Measurements from ENCODE around the gene S100A1. TPM values are rescaled to one million over a fixed set of nuclear protein-coding genes. Genes with fewer than 3 reads are reported as not detected.

S100A1 gene
- total RNA-seq, 1 donor from 2014 or later: not detected

GRCh38 chr1:153631047-153632022 lies 3.1 kb downstream of the S100A1 start:
- no peaks in the 10 kb centered on the region for H3K27me3 ChIP-seq
- peaks cover 19% of the 10 kb centered on the region for H3K4me1 ChIP-seq
- no peak overlapping the region for H3K27ac ChIP-seq
- H3F3A ChIP-seq (ENCODE audit: low read depth): peaks cover 9% of the 10 kb centered on the region
- H3K4me2 ChIP-seq: no peak overlapping the region
- H3K4me3 ChIP-seq: no peak overlapping the region
- TF ChIP-seq EZH2 (IDR thresholded peaks at IDR 0.05) (no peak), CTCF (IDR thresholded peaks at IDR 0.05) (no peak)
- peaks cover 28% of the 10 kb centered on the region for H3K79me2 ChIP-seq (ENCODE audit: low read depth)
- DNase-seq (ENCODE audit: low spot score): no peak
- peaks cover 4% of the 10 kb centered on the region for H3K36me3 ChIP-seq
- Mint-ChIP-seq H3K4me1 (peaks cover 39% of the 10 kb centered on the region), H3K4me3 (no peak overlapping the region), H3K36me3 (peaks cover 7% of the 10 kb centered on the region), H3K9me3 (no peaks in the 10 kb centered on the region), H3K27me3 (ENCODE audit: insufficient read depth, low read depth) (peaks cover 9% of the 10 kb centered on the region), H3K27ac (peak overlapping the region; percentile 35)
- no peak overlapping the region for H2AFZ ChIP-seq (replicated peaks)
- H3K9me3 ChIP-seq (ENCODE audit: low read depth): no peaks in the 10 kb centered on the region
- H4K20me1 ChIP-seq (ENCODE audit: low read depth): peaks cover 20% of the 10 kb centered on the region
- H3K9ac ChIP-seq: no peak overlapping the region

GRCh38 chr1:153633161-153633753 lies 5.0 kb downstream of the S100A1 start:
- H3K9ac ChIP-seq: no peak overlapping the region
- H3F3A ChIP-seq (ENCODE audit: low read depth): peaks cover 16% of the 10 kb centered on the region
- H4K20me1 ChIP-seq (ENCODE audit: low read depth): peaks cover 27% of the 10 kb centered on the region
- peak overlapping the region; percentile 68 for H3K4me3 ChIP-seq
- H3K4me1 ChIP-seq: peaks cover 14% of the 10 kb centered on the region
- H3K4me1 Mint-ChIP-seq: peaks cover 26% of the 10 kb centered on the region
- peaks cover 22% of the 10 kb centered on the region for H3K36me3 ChIP-seq
- peak overlapping the region; percentile 41 for H3K4me2 ChIP-seq
- no peaks in the 10 kb centered on the region for H3K9me3 Mint-ChIP-seq
- H3K27ac Mint-ChIP-seq: no peak overlapping the region
- TF ChIP-seq EZH2 (IDR thresholded peaks at IDR 0.05): no peak
- TF ChIP-seq EZH2phosphoT487 (IDR thresholded peaks at IDR 0.05): no peak
- no peak for TF ChIP-seq CTCF (IDR thresholded peaks at IDR 0.05)
- peaks cover 43% of the 10 kb centered on the region for H3K79me2 ChIP-seq (ENCODE audit: low read depth)
- no peak overlapping the region for H3K27ac ChIP-seq
- no peak for DNase-seq (ENCODE audit: low spot score)
- peak overlapping the region; percentile 14 for H2AFZ ChIP-seq (replicated peaks)
- H3K4me3 Mint-ChIP-seq: peak overlapping the region; percentile 94
- H3K27me3 ChIP-seq: no peaks in the 10 kb centered on the region
- peaks cover 17% of the 10 kb centered on the region for H3K36me3 Mint-ChIP-seq
- H3K9me3 ChIP-seq (ENCODE audit: low read depth): no peaks in the 10 kb centered on the region
- peaks cover 4% of the 10 kb centered on the region for H3K27me3 Mint-ChIP-seq (ENCODE audit: insufficient read depth, low read depth)

GRCh38 chr1:153633754-153634665 lies 5.8 kb downstream of the S100A1 start, which contains the start of gene CHTOP:
Gene CHTOP (plus strand): TSS chr1:153634066. CDS start chr1:153636589, 2,523 bp downstream.
- TF ChIP-seq EZH2phosphoT487 (IDR thresholded peaks at IDR 0.05): no peak
- TF ChIP-seq EZH2 (IDR thresholded peaks at IDR 0.05): no peak
- H3K27ac ChIP-seq: peak within 1 kb of the TSS; percentile 99
- peak within 1 kb of the TSS; percentile 50 for H2AFZ ChIP-seq (replicated peaks)
- no peaks in the 10 kb centered on the region for H3K9me3 Mint-ChIP-seq
- peaks cover 25% of the 10 kb centered on the region for H3K36me3 ChIP-seq
- peaks cover 27% of the 10 kb centered on the region for H4K20me1 ChIP-seq (ENCODE audit: low read depth)
- H3K9ac ChIP-seq: peak within 1 kb of the TSS; percentile 100
- peaks cover 25% of the 10 kb centered on the region for H3K4me1 Mint-ChIP-seq
- H3K79me2 ChIP-seq (ENCODE audit: low read depth): peaks cover 51% of the 10 kb centered on the region
- peak within 1 kb of the TSS; percentile 100 for H3K27ac Mint-ChIP-seq
- peak within 1 kb of the TSS; percentile 68 for H3K4me3 ChIP-seq
- DNase-seq (ENCODE audit: low spot score): peak; percentile 99
- peaks cover 13% of the 10 kb centered on the region for H3K4me1 ChIP-seq
- H3K27me3 Mint-ChIP-seq (ENCODE audit: insufficient read depth, low read depth): peaks cover 2% of the 10 kb centered on the region
- peak within 1 kb of the TSS; percentile 94 for H3K4me3 Mint-ChIP-seq
- no peaks in the 10 kb centered on the region for H3K27me3 ChIP-seq
- no peaks in the 10 kb centered on the region for H3K9me3 ChIP-seq (ENCODE audit: low read depth)
- peaks cover 16% of the 10 kb centered on the region for H3F3A ChIP-seq (ENCODE audit: low read depth)
- H3K36me3 Mint-ChIP-seq: peaks cover 17% of the 10 kb centered on the region
- H3K4me2 ChIP-seq: peak within 1 kb of the TSS; percentile 73
